Measurements from ENCODE around the gene MRPL43. TPM values are rescaled to one million over a fixed set of nuclear protein-coding genes. Genes with fewer than 3 reads are reported as not detected.

Gene MRPL43
- total RNA-seq (81.5 TPM), polyA plus RNA-seq (ENCODE audit: insufficient read depth, low read depth, low replicate concordance) (157 TPM)
- long read RNA-seq, donor 1, transcript MRPL43-201 (5 exons, 747 nt): minor isoform, 10 of 79 reads
- long read RNA-seq, donor 1, transcript MRPL43-203 (3 exons, 1,010 nt): major isoform, 28 of 79 reads
- long read RNA-seq, donor 1, partial matches to known transcripts: 24 of 79 reads
- long read RNA-seq, donor 1, other reads (novel, unspliced or antisense): 5 of 79 reads
- long read RNA-seq, donor 2, transcript MRPL43-204 (6 exons, 894 nt): minor isoform, 8 of 80 reads
- long read RNA-seq, donor 2, transcript MRPL43-203 (3 exons, 1,010 nt): major isoform, 33 of 80 reads
- long read RNA-seq, donor 2, transcript MRPL43-205 (4 exons, 798 nt): minor isoform, 6 of 80 reads
- long read RNA-seq, donor 2, transcript MRPL43-201 (5 exons, 747 nt): minor isoform, 23 of 80 reads
- long read RNA-seq, donor 2, partial matches to known transcripts: 0 of 80 reads
- long read RNA-seq, donor 2, other reads (novel, unspliced or antisense): 0 of 80 reads
- long read RNA-seq, donor 3, transcript MRPL43-203 (3 exons, 1,010 nt): major isoform, 48 of 80 reads
- long read RNA-seq, donor 3, transcript MRPL43-201 (5 exons, 747 nt): minor isoform, 12 of 80 reads
- long read RNA-seq, donor 3, transcript MRPL43-204 (6 exons, 894 nt): minor isoform, 8 of 80 reads
- long read RNA-seq, donor 3, partial matches to known transcripts: 0 of 80 reads
- long read RNA-seq, donor 3, other reads (novel, unspliced or antisense): 0 of 80 reads
- long read RNA-seq, donor 4, transcript MRPL43-203 (3 exons, 1,010 nt): major isoform, 26 of 53 reads
- long read RNA-seq, donor 4, partial matches to known transcripts: 20 of 53 reads
- long read RNA-seq, donor 4, other reads (novel, unspliced or antisense): 0 of 53 reads
- long read RNA-seq, donor 5, partial matches to known transcripts: 0 of 7 reads
- long read RNA-seq, donor 5, other reads (novel, unspliced or antisense): 0 of 7 reads
- long read RNA-seq, donor 6, transcript MRPL43-203 (3 exons, 1,010 nt): major isoform, 51 of 94 reads
- long read RNA-seq, donor 6, transcript MRPL43-213 (2 exons, 897 nt): minor isoform, 5 of 94 reads
- long read RNA-seq, donor 6, transcript MRPL43-206 (4 exons, 866 nt): minor isoform, 8 of 94 reads
- long read RNA-seq, donor 6, transcript MRPL43-201 (5 exons, 747 nt): minor isoform, 6 of 94 reads
- long read RNA-seq, donor 6, partial matches to known transcripts: 18 of 94 reads
- long read RNA-seq, donor 6, other reads (novel, unspliced or antisense): 0 of 94 reads
- long read RNA-seq, donor 7, transcript MRPL43-203 (3 exons, 1,010 nt): major isoform, 22 of 47 reads
- long read RNA-seq, donor 7, transcript MRPL43-201 (5 exons, 747 nt): minor isoform, 6 of 47 reads
- long read RNA-seq, donor 7, partial matches to known transcripts: 0 of 47 reads
- long read RNA-seq, donor 7, other reads (novel, unspliced or antisense): 12 of 47 reads
- long read RNA-seq, donor 8, transcript MRPL43-203 (3 exons, 1,010 nt): major isoform, 23 of 51 reads
- long read RNA-seq, donor 8, transcript MRPL43-201 (5 exons, 747 nt): minor isoform, 9 of 51 reads
- long read RNA-seq, donor 8, transcript MRPL43-212 (2 exons, 810 nt): minor isoform, 5 of 51 reads
- long read RNA-seq, donor 8, transcript MRPL43-204 (6 exons, 894 nt): minor isoform, 6 of 51 reads
- long read RNA-seq, donor 8, partial matches to known transcripts: 0 of 51 reads
- long read RNA-seq, donor 8, other reads (novel, unspliced or antisense): 0 of 51 reads
- long read RNA-seq, donor 9, transcript MRPL43-203 (3 exons, 1,010 nt): major isoform, 27 of 39 reads
- long read RNA-seq, donor 9, partial matches to known transcripts: 0 of 39 reads
- long read RNA-seq, donor 9, other reads (novel, unspliced or antisense): 0 of 39 reads
- long read RNA-seq, donor 10, transcript MRPL43-203 (3 exons, 1,010 nt): major isoform, 38 of 52 reads
- long read RNA-seq, donor 10, partial matches to known transcripts: 0 of 52 reads
- long read RNA-seq, donor 10, other reads (novel, unspliced or antisense): 0 of 52 reads

- H3K36me3 ChIP-seq (ENCODE audit: control insufficient read depth in 2 of 3, insufficient read depth in 3 of 3, low read length in 3 of 3): peaks cover 5 to 18% (median 11%) of the 10 kb centered on the region in 3 donors
Measured at GRCh38 chr10:100986952-100987684, at the start of gene MRPL43, which contains the start of gene TWNK. MRPL43 (minus strand) TSS chr10:100987497; CDS start chr10:100987443, 54 bp downstream. TWNK (plus strand) TSS chr10:100987543; CDS start chr10:100988211, 668 bp downstream.

GRCh38 chr10:101036726-101037125, 49.4 kb upstream of the MRPL43 start:
- intact Hi-C loops (cut with DNase I): no loop called here
- no peaks in the 10 kb centered on the region for H3K27me3 ChIP-seq (ENCODE audit: control insufficient read depth, insufficient read depth, low read length)
- TF ChIP-seq CTCF (IDR thresholded peaks at IDR 0.05; ENCODE audit: borderline replicate concordance, extremely low read depth, insufficient read depth): no peak
- peaks cover 0 to 12% (median 8%) of the 10 kb centered on the region in 3 donors for H3K4me1 ChIP-seq (ENCODE audit: control insufficient read depth in 2 of 3, insufficient read depth in 2 of 3, low read depth in 1 of 3, low read length in 3 of 3)
- DNase-seq: peak in 1 of 5 donors; percentile 58
- H3K4me3 ChIP-seq (ENCODE audit: low read length in 3 of 3): no peak overlapping the region
- no peak overlapping the region for H3K9ac ChIP-seq (ENCODE audit: low read length in 3 of 3)
- no peak overlapping the region for H3K27ac ChIP-seq (ENCODE audit: low read depth in 2 of 2, low read length in 2 of 2)
- no peak for FAIRE-seq
- H3K9me3 ChIP-seq (ENCODE audit: control insufficient read depth in 2 of 3, insufficient read depth in 1 of 3, low read length in 3 of 3): no peaks in the 10 kb centered on the region
- H3K36me3 ChIP-seq (ENCODE audit: control insufficient read depth in 2 of 3, insufficient read depth in 3 of 3, low read length in 3 of 3): peaks cover 0 to 27% (median 19%) of the 10 kb centered on the region in 3 donors

More at GRCh38 chr10:100986952-100987684, at the start of gene MRPL43, which contains the start of gene TWNK:
- intact Hi-C loops (cut with DNase I): no loop called here
- Histone ChIP-seq H3K9me3 (ENCODE audit: control insufficient read depth in 2 of 3, insufficient read depth in 1 of 3, low read length in 3 of 3) (no peaks in the 10 kb centered on the region), H3K27me3 (ENCODE audit: control insufficient read depth, insufficient read depth, low read length) (no peaks in the 10 kb centered on the region), H3K9ac (ENCODE audit: low read length in 3 of 3) (peak within 1 kb of the TSS; percentile 37 to 80 (median 75)), H3K4me3 (ENCODE audit: low read length in 3 of 3) (peak within 1 kb of the TSS; percentile 61 to 95 (median 94)), H3K4me1 (ENCODE audit: control insufficient read depth in 2 of 3, insufficient read depth in 2 of 3, low read depth in 1 of 3, low read length in 3 of 3) (peaks cover 4 to 21% (median 20%) of the 10 kb centered on the region in 3 donors), H3K27ac (ENCODE audit: low read depth in 2 of 2, low read length in 2 of 2) (peak within 1 kb of the TSS; percentile 67 to 78)
- DNase-seq (peak; percentile 85 to 94 (median 90)), FAIRE-seq (no peak)
- no peak for TF ChIP-seq CTCF (IDR thresholded peaks at IDR 0.05; ENCODE audit: borderline replicate concordance, extremely low read depth, insufficient read depth)
